ENCODE measurements around the gene MDM2. TPM values are rescaled to one million over a fixed set of nuclear protein-coding genes. Genes with fewer than 3 reads are reported as not detected.

Gene MDM2
- 100 to 1,000 TPM; 248 to 253 TPM for total RNA-seq

GRCh38 chr12:68807576-68808387 lies at the start of gene MDM2:
TSS of gene MDM2 (plus strand) at chr12:68808177. CDS start at chr12:68808478, 301 bp downstream.
- H3K4me1 Mint-ChIP-seq (ENCODE audit: low read depth in 2 of 2): peaks cover 15% of the 10 kb centered on the region in 2 donors
- peak; percentile 98 for DNase-seq (ENCODE audit: low spot score)
- H3K27me3 Mint-ChIP-seq: no peaks in the 10 kb centered on the region
- peak; percentile 95 to 98 for ATAC-seq
- H3K9me3 Mint-ChIP-seq: no peaks in the 10 kb centered on the region
- peak within 1 kb of the TSS; percentile 96 to 99 for H3K27ac Mint-ChIP-seq
- peaks cover 9% of the 10 kb centered on the region for H3K36me3 Mint-ChIP-seq
- peak within 1 kb of the TSS; percentile 92 for H3K4me3 Mint-ChIP-seq

GRCh38 chr12:68759852-68760251 lies 48.1 kb upstream of the MDM2 start:
- Mint-ChIP-seq H3K36me3 (peaks cover 12% of the 10 kb centered on the region), H3K27ac (no peak overlapping the region), H3K4me3 (no peak overlapping the region), H3K9me3 (no peaks in the 10 kb centered on the region), H3K4me1 (ENCODE audit: low read depth in 2 of 2) (peaks cover 0 to 7% of the 10 kb centered on the region in 2 donors), H3K27me3 (no peaks in the 10 kb centered on the region)
- ATAC-seq (no peak), DNase-seq (ENCODE audit: low spot score) (no peak)

- ATAC-seq: no peak
- H3K36me3 Mint-ChIP-seq: peaks cover 12% of the 10 kb centered on the region
- H3K27me3 Mint-ChIP-seq: no peaks in the 10 kb centered on the region
- H3K27ac Mint-ChIP-seq: no peak overlapping the region
- H3K9me3 Mint-ChIP-seq: no peaks in the 10 kb centered on the region
- no peak overlapping the region for H3K4me3 Mint-ChIP-seq
- H3K4me1 Mint-ChIP-seq (ENCODE audit: low read depth in 2 of 2): peaks cover 0 to 7% of the 10 kb centered on the region in 2 donors
- DNase-seq (ENCODE audit: low spot score): no peak
These were observed 47.1 kb upstream of the MDM2 start for GRCh38 chr12:68760806-68761441.

- Mint-ChIP-seq H3K4me3 (no peak overlapping the region), H3K27me3 (no peaks in the 10 kb centered on the region), H3K4me1 (ENCODE audit: low read depth in 2 of 2) (peaks cover 0 to 7% of the 10 kb centered on the region in 2 donors), H3K27ac (no peak overlapping the region), H3K36me3 (peaks cover 12% of the 10 kb centered on the region), H3K9me3 (no peaks in the 10 kb centered on the region)
- ATAC-seq (no peak), DNase-seq (ENCODE audit: low spot score) (no peak)
These were observed 46.5 kb upstream of the MDM2 start for GRCh38 chr12:68761442-68761812.

- H3K27ac Mint-ChIP-seq: peak overlapping the region in 1 of 2 donors; percentile 18
- no peak for DNase-seq (ENCODE audit: low spot score)
- ATAC-seq: no peak
- no peaks in the 10 kb centered on the region for H3K27me3 Mint-ChIP-seq
- H3K9me3 Mint-ChIP-seq: no peaks in the 10 kb centered on the region
- H3K4me1 Mint-ChIP-seq (ENCODE audit: low read depth in 2 of 2): peaks cover 0 to 7% of the 10 kb centered on the region in 2 donors
- H3K4me3 Mint-ChIP-seq: no peak overlapping the region
- peaks cover 12% of the 10 kb centered on the region for H3K36me3 Mint-ChIP-seq
These were observed 45.9 kb upstream of the MDM2 start for GRCh38 chr12:68761901-68762630.

GRCh38 chr12:68762691-68763090 lies 45.3 kb upstream of the MDM2 start:
- ATAC-seq (no peak), DNase-seq (ENCODE audit: low spot score) (no peak)
- H3K27me3 Mint-ChIP-seq: no peaks in the 10 kb centered on the region
- H3K27ac Mint-ChIP-seq: no peak overlapping the region
- H3K4me3 Mint-ChIP-seq: no peak overlapping the region
- H3K4me1 Mint-ChIP-seq (ENCODE audit: low read depth in 2 of 2): peaks cover 0 to 7% of the 10 kb centered on the region in 2 donors
- no peaks in the 10 kb centered on the region for H3K9me3 Mint-ChIP-seq
- H3K36me3 Mint-ChIP-seq: peaks cover 12% of the 10 kb centered on the region

- Mint-ChIP-seq H3K36me3 (peaks cover 7% of the 10 kb centered on the region), H3K27ac (no peak overlapping the region), H3K9me3 (no peaks in the 10 kb centered on the region), H3K27me3 (no peaks in the 10 kb centered on the region), H3K4me3 (no peak overlapping the region), H3K4me1 (ENCODE audit: low read depth in 2 of 2) (peaks cover 0 to 7% of the 10 kb centered on the region in 2 donors)
- ATAC-seq: no peak
- no peak for DNase-seq (ENCODE audit: low spot score)
These were observed 42.3 kb upstream of the MDM2 start for GRCh38 chr12:68765696-68766095.

- ATAC-seq: no peak
- Mint-ChIP-seq H3K4me3 (no peak overlapping the region), H3K9me3 (no peaks in the 10 kb centered on the region), H3K27ac (no peak overlapping the region), H3K36me3 (peaks cover 7% of the 10 kb centered on the region), H3K27me3 (no peaks in the 10 kb centered on the region), H3K4me1 (ENCODE audit: low read depth in 2 of 2) (peaks cover 0 to 5% of the 10 kb centered on the region in 2 donors)
- DNase-seq (ENCODE audit: low spot score): no peak
These were observed 41.3 kb upstream of the MDM2 start for GRCh38 chr12:68766646-68767045.

- H3K27ac Mint-ChIP-seq: no peak overlapping the region
- no peaks in the 10 kb centered on the region for H3K9me3 Mint-ChIP-seq
- ATAC-seq (no peak), DNase-seq (ENCODE audit: low spot score) (no peak)
- H3K4me3 Mint-ChIP-seq: no peak overlapping the region
- peaks cover 1% of the 10 kb centered on the region for H3K36me3 Mint-ChIP-seq
- H3K4me1 Mint-ChIP-seq (ENCODE audit: low read depth in 2 of 2): peaks cover 0 to under 1% of the 10 kb centered on the region in 2 donors
- H3K27me3 Mint-ChIP-seq: no peaks in the 10 kb centered on the region
These were observed 40.8 kb upstream of the MDM2 start for GRCh38 chr12:68767191-68767590.

GRCh38 chr12:68768431-68768939 lies 39.5 kb upstream of the MDM2 start:
- Mint-ChIP-seq H3K4me1 (ENCODE audit: low read depth in 2 of 2) (peaks cover 0 to 8% of the 10 kb centered on the region in 2 donors), H3K27ac (no peak overlapping the region), H3K36me3 (no peaks in the 10 kb centered on the region), H3K4me3 (no peak overlapping the region), H3K27me3 (no peaks in the 10 kb centered on the region), H3K9me3 (no peaks in the 10 kb centered on the region)
- DNase-seq (ENCODE audit: low spot score) (no peak), ATAC-seq (no peak)

GRCh38 chr12:68769941-68770340 lies 38.0 kb upstream of the MDM2 start:
- no peak overlapping the region for H3K27ac Mint-ChIP-seq
- H3K4me3 Mint-ChIP-seq: no peak overlapping the region
- DNase-seq (ENCODE audit: low spot score): no peak
- peaks cover 0 to 10% of the 10 kb centered on the region in 2 donors for H3K4me1 Mint-ChIP-seq (ENCODE audit: low read depth in 2 of 2)
- no peaks in the 10 kb centered on the region for H3K36me3 Mint-ChIP-seq
- no peak for ATAC-seq
- H3K27me3 Mint-ChIP-seq: no peaks in the 10 kb centered on the region
- H3K9me3 Mint-ChIP-seq: no peaks in the 10 kb centered on the region

GRCh38 chr12:68771223-68771925 lies 36.6 kb upstream of the MDM2 start:
- H3K27ac Mint-ChIP-seq: no peak overlapping the region
- no peaks in the 10 kb centered on the region for H3K36me3 Mint-ChIP-seq
- H3K27me3 Mint-ChIP-seq: no peaks in the 10 kb centered on the region
- DNase-seq (ENCODE audit: low spot score): no peak
- H3K9me3 Mint-ChIP-seq: no peaks in the 10 kb centered on the region
- H3K4me3 Mint-ChIP-seq: no peak overlapping the region
- H3K4me1 Mint-ChIP-seq (ENCODE audit: low read depth in 2 of 2): peaks cover 0 to 10% of the 10 kb centered on the region in 2 donors
- ATAC-seq: no peak

GRCh38 chr12:68772714-68773113 lies 35.3 kb upstream of the MDM2 start:
- H3K4me3 Mint-ChIP-seq: no peak overlapping the region
- H3K27ac Mint-ChIP-seq: no peak overlapping the region
- H3K9me3 Mint-ChIP-seq: no peaks in the 10 kb centered on the region
- peaks cover 0 to 10% of the 10 kb centered on the region in 2 donors for H3K4me1 Mint-ChIP-seq (ENCODE audit: low read depth in 2 of 2)
- H3K36me3 Mint-ChIP-seq: no peaks in the 10 kb centered on the region
- DNase-seq (ENCODE audit: low spot score): no peak
- ATAC-seq: no peak
- H3K27me3 Mint-ChIP-seq: no peaks in the 10 kb centered on the region

Data from natural killer cell treated with Interleukin-12 subunit alpha and Interleukin-12 subunit beta and Interleukin-15 and Interleukin-18, amount 100 ng/mL, for 72 hours (primary cell).